ENCODE results near the gene EZH1.
"Not testable (repeated sequence)": the region's sequence is repeated elsewhere in the genome, so short reads cannot be mapped to it uniquely, and the experiment has no call there.

The EZH1 gene

GRCh38 chr17:42680331-42680808, 64.5 kb downstream of the EZH1 start:
- no peak for DNase-seq

GRCh38 chr17:42679492-42680330, 65.1 kb downstream of the EZH1 start:
- DNase-seq, result no peak

- no peak for DNase-seq
These were observed 65.8 kb downstream of the EZH1 start for GRCh38 chr17:42678951-42679491.

GRCh38 chr17:42677921-42678781, 66.7 kb downstream of the EZH1 start:
- peak in 1 of 2 experiments; percentile 72 for DNase-seq

GRCh38 chr17:42677012-42677857, 67.6 kb downstream of the EZH1 start:
- DNase-seq, result peak; percentile 95

GRCh38 chr17:42676424-42677011, 68.3 kb downstream of the EZH1 start, which contains the start of gene PLEKHH3:
TSS of gene PLEKHH3 (minus strand) at chr17:42676994. CDS start at chr17:42676563, 431 bp downstream.
- no peak for DNase-seq

GRCh38 chr17:42675965-42676423, 68.8 kb downstream of the EZH1 start:
- no peak for DNase-seq

GRCh38 chr17:42675348-42675964, 69.4 kb downstream of the EZH1 start:
- DNase-seq, result no peak

- DNase-seq, result no peak
These were observed 70.0 kb downstream of the EZH1 start for GRCh38 chr17:42674755-42675347.

GRCh38 chr17:42673885-42674754, 70.7 kb downstream of the EZH1 start:
- no peak for DNase-seq

- no peak for DNase-seq
These were observed 71.5 kb downstream of the EZH1 start for GRCh38 chr17:42673266-42673884.

GRCh38 chr17:42672038-42672437, 72.8 kb downstream of the EZH1 start:
- no peak for DNase-seq

GRCh38 chr17:42670789-42671657, 73.8 kb downstream of the EZH1 start:
- DNase-seq, result no peak

GRCh38 chr17:42669977-42670788, 74.7 kb downstream of the EZH1 start:
- DNase-seq, result no peak

- no peak for DNase-seq
These were observed 75.2 kb downstream of the EZH1 start for GRCh38 chr17:42669705-42669976.

- DNase-seq, result no peak
These were observed 77.5 kb downstream of the EZH1 start for GRCh38 chr17:42667088-42667951.

GRCh38 chr17:42666126-42666525, 78.7 kb downstream of the EZH1 start:
- DNase-seq, result not testable (repeated sequence)

All from cerebellar nuclear complex (tissue), 1 donor.